DLD1 (cell line): ENCODE measurements around the gene MIB2.
"Not testable (repeated sequence)": the region's sequence is repeated elsewhere in the genome, so short reads cannot be mapped to it uniquely, and the experiment has no call there.

Experiments used
- in situ Hi-C: cut with HindIII; loops from 2 replicates; pipeline ENCODE4 v1.10.0; 2017; ENCODE audit warnings: low sequenced_read_pairs

The MIB2 gene

GRCh38 chr1:1615256-1616044, at the start of gene MIB2:
TSS of gene MIB2 (plus strand) at chr1:1615500. CDS start at chr1:1623453, 7,953 bp downstream.
- in situ Hi-C loops, result no loop called here

GRCh38 chr1:1567152-1567875, 48.0 kb upstream of the MIB2 start:
- in situ Hi-C loops, result no loop called here

- in situ Hi-C loops, result no loop called here
Observed at GRCh38 chr1:1567891-1568291, 47.4 kb upstream of the MIB2 start.

- in situ Hi-C loops, result no loop called here
Observed at GRCh38 chr1:1569341-1569740, 46.0 kb upstream of the MIB2 start.

- in situ Hi-C loops, result no loop called here
Observed at GRCh38 chr1:1573843-1574720, 41.2 kb upstream of the MIB2 start.

- in situ Hi-C loops, result no loop called here
Observed at GRCh38 chr1:1574721-1575537, 40.4 kb upstream of the MIB2 start, which contains the start of gene SSU72. TSS of gene SSU72 (minus strand) at chr1:1574863. CDS start at chr1:1574557, 306 bp downstream.

GRCh38 chr1:1577367-1578011, 37.8 kb upstream of the MIB2 start:
- in situ Hi-C loops, result no loop called here

- in situ Hi-C loops, result no loop called here
Observed at GRCh38 chr1:1578371-1578940, 36.8 kb upstream of the MIB2 start.

- in situ Hi-C loops, result no loop called here
Observed at GRCh38 chr1:1582585-1583346, 32.5 kb upstream of the MIB2 start.

GRCh38 chr1:1583347-1584010, 31.8 kb upstream of the MIB2 start:
- in situ Hi-C loops, result no loop called here

GRCh38 chr1:1591452-1591851, 23.8 kb upstream of the MIB2 start:
- in situ Hi-C loops, result no loop called here

- in situ Hi-C loops, result no loop called here
Observed at GRCh38 chr1:1593834-1594601, 21.3 kb upstream of the MIB2 start.

GRCh38 chr1:1594602-1595260, 20.6 kb upstream of the MIB2 start:
- in situ Hi-C loops, result no loop called here

- in situ Hi-C loops, result not testable (repeated sequence)
Observed at GRCh38 chr1:1595341-1595740, 20.0 kb upstream of the MIB2 start.

GRCh38 chr1:1596493-1597274, 18.6 kb upstream of the MIB2 start:
- in situ Hi-C loops, result no loop called here

GRCh38 chr1:1597275-1597930, 17.9 kb upstream of the MIB2 start:
- in situ Hi-C loops, result no loop called here
